K562 (cell line): ENCODE data around the gene AKR1C3. TPM values are rescaled to one million over a fixed set of nuclear protein-coding genes. Genes with fewer than 3 reads are reported as not detected.

Source experiments
- ATAC-seq: fragments of 200-7000 bp; cut with Tn5 transposase; 3 replicates; pipeline ENCODE4 v1.9.1; 2020; ENCODE audit warnings: moderate library complexity
- BruUV-seq: library from RNA; stranded (reverse); fragments of 400-500 nt; replicated peaks from 2 replicates; lab custom pipeline; 2021; lab: Mats Ljungman, UMichigan
- CTCF ChIA-PET: fragments of 300-600 bp; formaldehyde crosslinking; extraction: SDS; loops from one replicate; lab custom pipeline; 2021; ENCODE audit warnings: low intra/inter-chr PET ratio; lab: Yijun Ruan, JAX
- POLR2A ChIA-PET: fragments of 300-600, 350-650 bp; sonication (Branson Sonifier 250); formaldehyde crosslinking; extraction: SDS; loops from one replicate; lab custom pipeline; 2021; ENCODE audit warnings: antibody characterized with exemption, inconsistent platforms; lab: Yijun Ruan, JAX
- DNase-seq, 4 experiments: peaks; one replicate each; pipeline versions ENCODE4 v3.0.0 to v3.0.0-alpha.2; 2011 to 2018; ENCODE audit warnings: low spot score in 3 of 4, mixed read lengths in 3 of 4; ENCODE audit errors: extremely low read depth in 1 of 4
- FAIRE-seq: peaks from 2 replicates; lab custom pipeline; 2011; peaks lifted over from hg19 to GRCh38; lab: Jason Lieb, UNC
- H2AFZ ChIP-seq: 2 replicates; pipeline ENCODE4 v1.6.0; 2011; ENCODE audit warnings: low read depth, low read length, control low read depth, inconsistent platforms
- H3K27ac ChIP-seq: fragments of 200-600 bp; 3 replicates; pipeline ENCODE4 v1.8.0; 2011; ENCODE audit warnings: low read depth, mild to moderate bottlenecking, control low read depth, inconsistent platforms, low read length, moderate library complexity, mixed read lengths; ENCODE audit errors: extremely low read depth
- H3K27me3 ChIP-seq, 2 experiments: fragments of 300-600 bp in 1 of 2; 2 replicates in 1 of 2; 3 replicates in 1 of 2; pipeline versions ENCODE4 v1.6.0 to v1.8.0; 2011; ENCODE audit warnings: inconsistent platforms in 2 of 2, low read length in 2 of 2, mild to moderate bottlenecking in 1 of 2, mixed read lengths in 1 of 2, moderate library complexity in 1 of 2; ENCODE audit not compliant: control insufficient read depth in 2 of 2, insufficient read depth in 2 of 2
- H3K36me3 ChIP-seq: fragments of 300-600 bp; 3 replicates; pipeline ENCODE4 v1.8.0; 2011; ENCODE audit warnings: mild to moderate bottlenecking, low read length, inconsistent platforms; ENCODE audit not compliant: control insufficient read depth, insufficient read depth
- H3K4me1 ChIP-seq, 2 experiments: fragments of 200-600 bp in 1 of 2; replicated peaks in 1 of 2; 2 replicates in 1 of 2; 3 replicates in 1 of 2; pipeline versions ENCODE4 v1.5.1 to v1.8.0; 2011; ENCODE audit warnings: inconsistent platforms in 2 of 2, low read length in 2 of 2, mild to moderate bottlenecking in 1 of 2, mixed read lengths in 1 of 2, moderate library complexity in 1 of 2; ENCODE audit not compliant: control insufficient read depth in 2 of 2, insufficient read depth in 2 of 2
- H3K4me2 ChIP-seq: 2 replicates; pipeline ENCODE4 v1.6.1; 2011; ENCODE audit warnings: low read length, control low read depth, inconsistent platforms, mixed read lengths; ENCODE audit not compliant: insufficient read depth
- H3K4me3 ChIP-seq: fragments of 200-600 bp; sonication (generic), shearing (Covaris generic); 2 replicates; pipeline ENCODE4 v1.5.1; 2016; ENCODE audit warnings: control low read depth, inconsistent platforms
- H3K79me2 ChIP-seq: fragments of 200-600 bp; 3 replicates; pipeline ENCODE4 v1.8.0; 2011; ENCODE audit warnings: low read length, inconsistent platforms; ENCODE audit not compliant: control insufficient read depth, insufficient read depth
- H3K9ac ChIP-seq, 2 experiments: 2 replicates each; pipeline versions ENCODE4 v1.6.0 to v1.6.1; 2011; ENCODE audit warnings: low read depth in 2 of 2, low read length in 2 of 2, control low read depth in 1 of 2, inconsistent platforms in 1 of 2, mild to moderate bottlenecking in 1 of 2, mixed read lengths in 1 of 2; ENCODE audit not compliant: insufficient read depth in 1 of 2
- H3K9me1 ChIP-seq: one replicate; pipeline ENCODE4 v1.6.0; 2011; ENCODE audit warnings: inconsistent platforms, mild to moderate bottlenecking, low read length, moderate library complexity; ENCODE audit not compliant: control insufficient read depth, insufficient read depth
- H3K9me3 ChIP-seq: replicated peaks from 2 replicates; pipeline ENCODE4 v1.5.1; 2011; ENCODE audit warnings: low read depth, low read length, inconsistent platforms; ENCODE audit not compliant: control insufficient read depth, insufficient read depth
- H4K20me1 ChIP-seq: replicated peaks from 2 replicates; pipeline ENCODE4 v1.6.1; 2011; ENCODE audit warnings: low read length, inconsistent platforms, mixed read lengths; ENCODE audit not compliant: control insufficient read depth, insufficient read depth
- BCOR ChIP-seq: fragments of 450-650 bp; IDR thresholded peaks from 2 replicates; pipeline ENCODE4 v1.6.1; 2016
- BRD9 ChIP-seq: fragments of 450-650 bp; IDR thresholded peaks from 2 replicates; pipeline ENCODE4 v1.6.1; 2018; ENCODE audit warnings: low read depth; ENCODE audit not compliant: partially characterized antibody
- CBX5 ChIP-seq: IDR thresholded peaks from 2 replicates; pipeline ENCODE4 v1.6.1; 2014; ENCODE audit warnings: low read depth, borderline replicate concordance
- HNRNPUL1 ChIP-seq: fragments of 200-400 bp; formaldehyde crosslinking; IDR thresholded peaks from 2 replicates; pipeline ENCODE4 v1.6.1; 2017; ENCODE audit warnings: low read length
- MYBL2 ChIP-seq, 2 experiments: fragments of 450-650 bp in 1 of 2; sonication (generic) in 1 of 2; formaldehyde crosslinking in 1 of 2; IDR thresholded peaks; 2 replicates each; pipeline versions ENCODE4 v1.6.1 to v1.8.1; 2017 to 2022; ENCODE audit warnings: borderline replicate concordance in 1 of 2, inconsistent platforms in 1 of 2, low read depth in 1 of 2, mild to moderate bottlenecking in 1 of 2, missing genetic modification reagents in 1 of 2, moderate library complexity in 1 of 2
- MYNN ChIP-seq, 2 experiments: sonication (generic); formaldehyde crosslinking in 1 of 2; IDR thresholded peaks; 2 replicates each; pipeline versions ENCODE4 v1.5.0 to v1.6.1; 2016 to 2020; ENCODE audit warnings: antibody characterized with exemption in 1 of 2, missing genetic modification reagents in 1 of 2
- NCOA1 ChIP-seq: fragments of 450-650 bp; IDR thresholded peaks from 2 replicates; pipeline ENCODE4 v1.6.1; 2016; ENCODE audit warnings: low read depth
- RAD21 ChIP-seq, 2 experiments: fragments of 250-450 bp in 1 of 2; fragments of 450-650 bp in 1 of 2; sonication (Bioruptor Pico) in 1 of 2; formaldehyde crosslinking in 1 of 2; IDR thresholded peaks in 1 of 2; conservative IDR thresholded peaks in 1 of 2; 2 replicates each; pipeline versions ENCODE4 v1.4.0 to v1.8.0; 2020 to 2022; ENCODE audit warnings: mild to moderate bottlenecking in 2 of 2, moderate library complexity in 1 of 2
- THAP12 ChIP-seq: fragments of 250-450 bp; sonication (Bioruptor Pico); IDR thresholded peaks from 2 replicates; pipeline ENCODE4 v1.9.0; 2021; ENCODE audit warnings: mild to moderate bottlenecking, inconsistent platforms
- XRCC3 ChIP-seq: fragments of 450-650 bp; IDR thresholded peaks from 2 replicates; pipeline ENCODE4 v1.6.1; 2017; ENCODE audit warnings: mild to moderate bottlenecking, moderate library complexity
- ZNF431 ChIP-seq: sonication (generic); formaldehyde crosslinking; IDR thresholded peaks from 2 replicates; pipeline ENCODE4 v1.8.0; 2022; ENCODE audit warnings: mild to moderate bottlenecking, missing genetic modification reagents
- ZNF766 ChIP-seq: fragments of 200-800 bp; sonication (Bioruptor generic); conservative IDR thresholded peaks from 2 replicates; pipeline ENCODE4 v1.6.1; 2016; ENCODE audit warnings: missing genetic modification characterization, missing compliant biosample characterization
- WGBS: fragments of 100-300 bp; shearing (Covaris generic); methylation state at CpG from one replicate; pipeline ENCODE4 v1.1.6; 2016; ENCODE audit warnings: low coverage, mixed read lengths; ENCODE audit not compliant: insufficient coverage; ENCODE audit errors: missing lambda C conversion rate; 5-methylcytosine and 5-hydroxymethylcytosine counted together
- in situ Hi-C: fragments of 300-500 bp; cut with MboI; formaldehyde crosslinking; loops from 4 replicates; pipeline ENCODE4 v1.15.0; 2018; ENCODE audit warnings: inconsistent platforms, mixed read lengths
- intact Hi-C: fragments of 100-400 bp; cut with micrococcal nuclease; formaldehyde crosslinking; loops from 2 replicates; pipeline ENCODE4 v1.14.2; 2022
- polyA plus RNA-seq, 8 experiments: library from polyadenylated mRNA; depleted of rRNA in 4 of 8; stranded (reverse) in 5 of 8; unstranded in 3 of 8; fragments of >200 nt; fragmentation: Nextera tagmentation in 2 of 8; fragmentation: Illumina TruSeq in 1 of 8; extraction: Ambion mirVana in 2 of 8; extraction: Trizol in 1 of 8; gene quantifications; 2 replicates each; pipeline versions ENCODE4 v1.2.1 to v1.2.3, GENCODE V29; 2011 to 2014; ENCODE audit warnings: inconsistent platforms in 1 of 8, missing spikeins in 1 of 8
- total RNA-seq, 7 experiments: library from RNA; depleted of rRNA in 6 of 7; stranded (reverse); fragments of >200 nt in 6 of 7; fragmentation: Illumina TruSeq in 2 of 7; extraction: Trizol in 2 of 7; gene quantifications; 2 replicates each; pipeline versions ENCODE4 v1.2.1 to v1.2.3, GENCODE V29; 2011 to 2021; ENCODE audit warnings: low replicate concordance in 1 of 7

Gene AKR1C3
- total and polyA plus RNA-seq, 9 of the 15 experiments (the other 6 are each of a cell fraction or from before 2014, with no cell fraction given) = 4.6 to 20.4 (median 10.1) TPM

- in situ Hi-C loops = no loop called here
- FAIRE-seq = no peak
- intact Hi-C loops = no loop called here
- H3K4me2 ChIP-seq = no peak overlapping the region
- H3K27ac ChIP-seq = no peak overlapping the region
- H3K9me3 ChIP-seq = no peaks in the 10 kb centered on the region
- no peak for DNase-seq
- ATAC-seq = no peak
- H4K20me1 ChIP-seq = no peaks in the 10 kb centered on the region
- no peak overlapping the region for H3K9ac ChIP-seq
- no peaks in the 10 kb centered on the region; a peak in 1 of 5 replicates for H3K4me1 ChIP-seq
- ChIA-PET CTCF (no interaction called here), POLR2A (no interaction called here)
- no peaks in the 10 kb centered on the region for H3K9me1 ChIP-seq
- no peak overlapping the region for H3K4me3 ChIP-seq
- H3K36me3 ChIP-seq = no peaks in the 10 kb centered on the region
- H2AFZ ChIP-seq = no peak overlapping the region
- TF ChIP-seq NCOA1 (no peak), ZNF431 (CRISPR knock-in tag) (no peak)
- BruUV-seq = no TSS peak
- WGBS = 6% methylated on average over 5 of the region's 5 CpGs
- no peaks in the 10 kb centered on the region for H3K27me3 ChIP-seq
- no peaks in the 10 kb centered on the region for H3K79me2 ChIP-seq
Measured at GRCh38 chr10:5143137-5143536, 48.9 kb downstream of the AKR1C3 start.

- no peak for ATAC-seq
- Histone ChIP-seq H3K9ac (no peak overlapping the region), H2AFZ (no peak overlapping the region), H4K20me1 (no peaks in the 10 kb centered on the region), H3K79me2 (no peaks in the 10 kb centered on the region), H3K9me1 (no peaks in the 10 kb centered on the region), H3K9me3 (0 out of 2 replicates have a peak, but pooled peaks cover 2% of the 10 kb centered on the region), H3K4me1 (no peaks in the 10 kb centered on the region; a peak in 1 of 5 replicates), H3K4me3 (no peak overlapping the region), H3K4me2 (no peak overlapping the region), H3K27ac (no peak overlapping the region), H3K27me3 (no peaks in the 10 kb centered on the region), H3K36me3 (no peaks in the 10 kb centered on the region)
- no peak for FAIRE-seq
- intact Hi-C loops = no loop called here
- DNase-seq = no peak
- 47% methylated on average over 5 of the region's 5 CpGs for WGBS
- in situ Hi-C loops = no loop called here
- TF ChIP-seq BCOR = no peak
- TF ChIP-seq RAD21 (CRISPR knock-in tag; conservative IDR thresholded peaks at IDR 0.05 in 1 of 2, IDR thresholded peaks at IDR 0.05 in 1 of 2) = no peak
- TF ChIP-seq XRCC3 = no peak
- no peak for TF ChIP-seq CBX5
- no peak for TF ChIP-seq MYNN (IDR thresholded peaks at IDR 0.05)
- no peak for TF ChIP-seq MYNN (CRISPR knock-in tag; IDR thresholded peaks at IDR 0.05)
- no peak for TF ChIP-seq MYBL2 (IDR thresholded peaks at IDR 0.05; ENCODE audit: low read depth)
- no peak for TF ChIP-seq MYBL2 (CRISPR knock-in tag; IDR thresholded peaks at IDR 0.05; ENCODE audit: borderline replicate concordance)
- no peak for TF ChIP-seq HNRNPUL1
- TF ChIP-seq BRD9 = no peak
- TF ChIP-seq THAP12 (CRISPR knock-in tag) = no peak
- TF ChIP-seq ZNF766 (CRISPR knock-in tag) = no peak
- no peak for TF ChIP-seq NCOA1
- no TSS peak for BruUV-seq
- CTCF ChIA-PET = no interaction called here
- POLR2A ChIA-PET = interaction anchor here (0.6 kb wide), 1 partner anchor 191 kb away, joined by 3 read pairs; no protein-coding TSS in a partner anchor
Measured at GRCh38 chr10:5146920-5147254, 52.7 kb downstream of the AKR1C3 start.
